ENCODE data around the gene GRHL3. TPM values are rescaled to one million over a fixed set of nuclear protein-coding genes. Genes with fewer than 3 reads are reported as not detected.
"Not testable (repeated sequence)": the region's sequence is repeated elsewhere in the genome, so short reads cannot be mapped to it uniquely, and the experiment has no call there.

Gene GRHL3
- total RNA-seq (not detected in 2 replicates), polyA plus RNA-seq (not detected in 2 replicates), polyA minus RNA-seq (not detected in 2 replicates), Bru-seq, nascent RNA (percentile 4 among the genes with signal in this experiment), BruChase-seq, experiment 1, labeled RNA remaining after a 6-hour chase (percentile 5 among the genes with signal in this experiment), BruChase-seq, experiment 2, labeled RNA remaining after a 2-hour chase (not detected)
- not detected in 2 replicates for polyA plus RNA-seq (2011; cell fraction: cytosol; rRNA removed)
- polyA plus RNA-seq (2011; cell fraction: nucleus; rRNA removed), result not detected in 2 replicates
- polyA plus RNA-seq (2012), result not detected in 2 replicates
- polyA minus RNA-seq (2011; cell fraction: cytosol; rRNA and poly(A)+ RNA removed), result not detected
- not detected in 2 replicates for polyA minus RNA-seq (2011; cell fraction: nucleus; rRNA and poly(A)+ RNA removed)
- long read RNA-seq, result 0 reads

GRCh38 chr1:24319312-24319863, at the start of gene GRHL3:
TSS of gene GRHL3 (plus strand) at chr1:24319357. CDS start at chr1:24319552, 195 bp downstream.
- Histone ChIP-seq H3K27ac (ENCODE audit: insufficient read depth, low read depth, low read length) (no peak within 1 kb of the TSS), H3K36me3 (ENCODE audit: control insufficient read depth in 2 of 2, extremely low read depth in 1 of 2, insufficient read depth in 2 of 2, low read length in 2 of 2) (no peaks in the 10 kb centered on the region), H3K9me1 (replicated peaks; ENCODE audit: control insufficient read depth, extremely low read depth, insufficient read depth, low read length) (no peaks in the 10 kb centered on the region), H2AFZ (ENCODE audit: low read depth, low read length) (no peak within 1 kb of the TSS), H3K4me3 (replicated peaks in 1 of 3; ENCODE audit: insufficient read depth in 1 of 3, low read depth in 1 of 3, low read length in 3 of 3) (no peak within 1 kb of the TSS), H3K9me3 (replicated peaks; ENCODE audit: control insufficient read depth, insufficient read depth, low read length) (no peaks in the 10 kb centered on the region), H3K4me2 (ENCODE audit: insufficient read depth, low read length) (no peak within 1 kb of the TSS), H4K20me1 (replicated peaks; ENCODE audit: control insufficient read depth, extremely low read depth, insufficient read depth, low read length) (no peaks in the 10 kb centered on the region), H3K27me3 (ENCODE audit: control insufficient read depth in 2 of 2, insufficient read depth in 2 of 2, low read length in 2 of 2) (peaks cover 58 to 76% of the 10 kb centered on the region in 2 experiments), H3K79me2 (ENCODE audit: control insufficient read depth, insufficient read depth, low read length) (no peaks in the 10 kb centered on the region), H3K4me1 (ENCODE audit: control insufficient read depth, extremely low read depth, insufficient read depth, low read length) (peaks cover 5% of the 10 kb centered on the region), H3K9ac (replicated peaks; ENCODE audit: extremely low read depth, insufficient read depth, low read length) (no peak within 1 kb of the TSS)
- ChIA-PET CTCF (interaction anchor here (0.8 kb wide), 1 partner anchor 18 kb away, joined by 4 read pairs; no protein-coding TSS in a partner anchor), POLR2A (no interaction called here)
- BruUV-seq (replicated peaks), result no TSS peak
- dilution Hi-C loops (cut with MboI; ENCODE audit: extremely low pct_ligation_motif_present, low sequenced_read_pairs) (no loop called here), intact Hi-C loops (cut with micrococcal nuclease) (no loop called here)
- FAIRE-seq (no peak), DNase-seq (ENCODE audit: low read depth, low spot score) (no peak)
- TF ChIP-seq GATA2 (IDR thresholded peaks at IDR 0.05; ENCODE audit: insufficient read depth, insufficient read length, low read depth, low read length) (no peak), MYC (IDR thresholded peaks at IDR 0.05; ENCODE audit: low read depth, low read length) (no peak), POLR2A (IDR thresholded peaks at IDR 0.05; ENCODE audit: low read depth, low read length) (no peak), FOS (IDR thresholded peaks at IDR 0.05; ENCODE audit: borderline replicate concordance, insufficient read depth, low read length) (no peak), EZH2 (IDR thresholded peaks at IDR 0.05; ENCODE audit: borderline replicate concordance, low read depth, low read length, severe bottlenecking) (peak; percentile 54), POLR2AphosphoS5 (IDR thresholded peaks at IDR 0.05; ENCODE audit: insufficient read depth, low read depth, low read length) (no peak), JUN (IDR thresholded peaks at IDR 0.05; ENCODE audit: borderline replicate concordance, insufficient read depth, insufficient read length, low read depth) (no peak)
- TF ChIP-seq, protein P1, sequence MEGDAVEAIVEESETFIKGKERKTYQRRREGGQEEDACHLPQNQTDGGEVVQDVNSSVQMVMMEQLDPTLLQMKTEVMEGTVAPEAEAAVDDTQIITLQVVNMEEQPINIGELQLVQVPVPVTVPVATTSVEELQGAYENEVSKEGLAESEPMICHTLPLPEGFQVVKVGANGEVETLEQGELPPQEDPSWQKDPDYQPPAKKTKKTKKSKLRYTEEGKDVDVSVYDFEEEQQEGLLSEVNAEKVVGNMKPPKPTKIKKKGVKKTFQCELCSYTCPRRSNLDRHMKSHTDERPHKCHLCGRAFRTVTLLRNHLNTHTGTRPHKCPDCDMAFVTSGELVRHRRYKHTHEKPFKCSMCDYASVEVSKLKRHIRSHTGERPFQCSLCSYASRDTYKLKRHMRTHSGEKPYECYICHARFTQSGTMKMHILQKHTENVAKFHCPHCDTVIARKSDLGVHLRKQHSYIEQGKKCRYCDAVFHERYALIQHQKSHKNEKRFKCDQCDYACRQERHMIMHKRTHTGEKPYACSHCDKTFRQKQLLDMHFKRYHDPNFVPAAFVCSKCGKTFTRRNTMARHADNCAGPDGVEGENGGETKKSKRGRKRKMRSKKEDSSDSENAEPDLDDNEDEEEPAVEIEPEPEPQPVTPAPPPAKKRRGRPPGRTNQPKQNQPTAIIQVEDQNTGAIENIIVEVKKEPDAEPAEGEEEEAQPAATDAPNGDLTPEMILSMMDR (IDR thresholded peaks at IDR 0.05; ENCODE audit: extremely low read depth in 1 of 2, insufficient read depth in 1 of 2, low read depth in 1 of 2, low read length in 2 of 2), result no peak

- H3K4me3 ChIP-seq (replicated peaks in 1 of 3; ENCODE audit: insufficient read depth in 1 of 3, low read depth in 1 of 3, low read length in 3 of 3); intact Hi-C loops (cut with micrococcal nuclease): not testable (repeated sequence)
- CTCF ChIA-PET, result interaction anchor here (1.3 kb wide), 2 partner anchors 117 to 124 kb away, joined by 3 to 5 read pairs; no protein-coding TSS in a partner anchor
These were observed 44.7 kb upstream of the GRHL3 start for GRCh38 chr1:24274203-24275103.

More at GRCh38 chr1:24274203-24275103, 44.7 kb upstream of the GRHL3 start:
- dilution Hi-C loops (cut with MboI; ENCODE audit: extremely low pct_ligation_motif_present, low sequenced_read_pairs); H3K36me3 ChIP-seq (ENCODE audit: control insufficient read depth in 2 of 2, extremely low read depth in 1 of 2, insufficient read depth in 2 of 2, low read length in 2 of 2); H3K9me1 ChIP-seq (replicated peaks; ENCODE audit: control insufficient read depth, extremely low read depth, insufficient read depth, low read length); H3K9ac ChIP-seq (replicated peaks; ENCODE audit: extremely low read depth, insufficient read depth, low read length); DNase-seq (ENCODE audit: low read depth, low spot score); H3K9me3 ChIP-seq (replicated peaks; ENCODE audit: control insufficient read depth, insufficient read depth, low read length); H3K4me2 ChIP-seq (ENCODE audit: insufficient read depth, low read length); POLR2A ChIA-PET; H4K20me1 ChIP-seq (replicated peaks; ENCODE audit: control insufficient read depth, extremely low read depth, insufficient read depth, low read length); H3K27ac ChIP-seq (ENCODE audit: insufficient read depth, low read depth, low read length); H3K79me2 ChIP-seq (ENCODE audit: control insufficient read depth, insufficient read depth, low read length); BruUV-seq (replicated peaks); H2AFZ ChIP-seq (ENCODE audit: low read depth, low read length); FAIRE-seq; H3K4me1 ChIP-seq (ENCODE audit: control insufficient read depth, extremely low read depth, insufficient read depth, low read length): not testable (repeated sequence)
- H3K27me3 ChIP-seq (ENCODE audit: control insufficient read depth in 2 of 2, insufficient read depth in 2 of 2, low read length in 2 of 2), result peaks cover 19 to 27% of the 10 kb centered on the region in 2 experiments
